ENCODE data around the gene ABCA10.

ABCA10 gene

GRCh38 chr17:69227541-69227940, 1.1 kb downstream of the ABCA10 start:
- no peak overlapping the region for H3K27ac ChIP-seq
- TF ChIP-seq CTCF (conservative IDR thresholded peaks at IDR 0.05): no peak

- TF ChIP-seq CTCF (conservative IDR thresholded peaks at IDR 0.05): no peak
- no peak overlapping the region for H3K27ac ChIP-seq
Observed at GRCh38 chr17:69223809-69224208, 4.8 kb downstream of the ABCA10 start.

- no peak overlapping the region for H3K27ac ChIP-seq
- TF ChIP-seq CTCF (conservative IDR thresholded peaks at IDR 0.05): no peak
Observed at GRCh38 chr17:69222707-69223258, 5.8 kb downstream of the ABCA10 start.

- TF ChIP-seq CTCF (conservative IDR thresholded peaks at IDR 0.05): no peak
- H3K27ac ChIP-seq: no peak overlapping the region
Observed at GRCh38 chr17:69220098-69220497, 8.5 kb downstream of the ABCA10 start.

GRCh38 chr17:69218986-69219385, 9.6 kb downstream of the ABCA10 start:
- no peak overlapping the region for H3K27ac ChIP-seq
- no peak for TF ChIP-seq CTCF (conservative IDR thresholded peaks at IDR 0.05)

- H3K27ac ChIP-seq: no peak overlapping the region
Observed at GRCh38 chr17:69213059-69213813, 15.4 kb downstream of the ABCA10 start.

GRCh38 chr17:69208640-69209039, 20.0 kb downstream of the ABCA10 start:
- TF ChIP-seq CTCF (conservative IDR thresholded peaks at IDR 0.05): no peak
- no peak overlapping the region for H3K27ac ChIP-seq

More at GRCh38 chr17:69213059-69213813, 15.4 kb downstream of the ABCA10 start:
- TF ChIP-seq CTCF (conservative IDR thresholded peaks at IDR 0.05): no peak
